B cell (primary cell): ENCODE measurements around the gene LHX5.

ENCODE experiments used
- CTCF ChIP-seq: fragments of 200-600 bp; IDR thresholded peaks from one replicate; pipeline ENCODE4 v1.8.0; 2022; ENCODE audit warnings: antibody characterized with exemption, mild to moderate bottlenecking
- EZH2 ChIP-seq: IDR thresholded peaks from 2 replicates; pipeline ENCODE4 v1.6.1; 2012; ENCODE audit warnings: borderline replicate concordance, low read depth, mild to moderate bottlenecking, moderate library complexity, low read length; ENCODE audit not compliant: insufficient read depth, poor library complexity, severe bottlenecking

GRCh38 chr12:113504917-113505316 is 33.2 kb upstream of the LHX5 start:
- TF ChIP-seq CTCF (no peak), EZH2 (no peak)
